HEK293 (cell line): ENCODE results near the gene SYCP2.

Experiments used
- EGR2 ChIP-seq: fragments of 450-650 bp; formaldehyde crosslinking; IDR thresholded peaks from 2 replicates; pipeline ENCODE4 v1.5.1; 2016; ENCODE audit warnings: low read depth, missing biosample characterization, missing genetic modification characterization
- GLI2 ChIP-seq: fragments of 450-650 bp; formaldehyde crosslinking; IDR thresholded peaks from 2 replicates; pipeline ENCODE4; 2017; ENCODE audit warnings: missing biosample characterization, missing genetic modification characterization, low read depth, borderline replicate concordance
- GLIS2 ChIP-seq: fragments of 450-650 bp; formaldehyde crosslinking; IDR thresholded peaks from 2 replicates; pipeline ENCODE4 v1.5.1; 2016; ENCODE audit warnings: missing biosample characterization, missing genetic modification characterization
- INSM2 ChIP-seq: fragments of 450-650 bp; formaldehyde crosslinking; IDR thresholded peaks from 2 replicates; pipeline ENCODE4 v1.5.1; 2016; ENCODE audit warnings: missing biosample characterization, missing genetic modification characterization
- KLF10 ChIP-seq: fragments of 450-650 bp; IDR thresholded peaks from 2 replicates; pipeline ENCODE4 v1.5.1; 2018; ENCODE audit warnings: missing biosample characterization, mild to moderate bottlenecking, missing genetic modification characterization
- KLF16 ChIP-seq: fragments of 450-650 bp; formaldehyde crosslinking; IDR thresholded peaks from 2 replicates; pipeline ENCODE4 v1.5.1; 2017; ENCODE audit warnings: missing biosample characterization, missing genetic modification characterization
- KLF17 ChIP-seq: fragments of 450-650 bp; formaldehyde crosslinking; IDR thresholded peaks from 2 replicates; pipeline ENCODE4 v1.5.1; 2016; ENCODE audit warnings: missing biosample characterization, missing genetic modification characterization
- MZF1 ChIP-seq: fragments of 450-650 bp; formaldehyde crosslinking; IDR thresholded peaks from 2 replicates; pipeline ENCODE4 v1.5.1; 2017; ENCODE audit warnings: missing biosample characterization, missing genetic modification characterization, borderline replicate concordance
- OSR2 ChIP-seq: fragments of 450-650 bp; formaldehyde crosslinking; IDR thresholded peaks from 2 replicates; pipeline ENCODE4 v1.5.1; 2016; ENCODE audit warnings: missing biosample characterization, missing genetic modification characterization
- PRDM4 ChIP-seq: fragments of 450-650 bp; formaldehyde crosslinking; IDR thresholded peaks from 2 replicates; pipeline ENCODE4 v1.5.1; 2017; ENCODE audit warnings: missing biosample characterization, missing genetic modification characterization
- SALL2 ChIP-seq: fragments of 450-650 bp; formaldehyde crosslinking; IDR thresholded peaks from 2 replicates; pipeline ENCODE4 v1.5.0; 2017; ENCODE audit warnings: missing biosample characterization, mild to moderate bottlenecking, missing genetic modification characterization, borderline replicate concordance
- SP7 ChIP-seq: fragments of 450-650 bp; formaldehyde crosslinking; IDR thresholded peaks from 2 replicates; pipeline ENCODE4 v1.5.1; 2016; ENCODE audit warnings: missing biosample characterization, missing genetic modification characterization
- WT1 ChIP-seq: fragments of 450-650 bp; formaldehyde crosslinking; IDR thresholded peaks from 2 replicates; pipeline ENCODE4 v1.5.1; 2016; ENCODE audit warnings: missing biosample characterization, missing genetic modification characterization
- ZBTB8A ChIP-seq: fragments of 450-650 bp; formaldehyde crosslinking; IDR thresholded peaks from 2 replicates; pipeline ENCODE4 v1.5.1; 2016; ENCODE audit warnings: missing biosample characterization, missing genetic modification characterization
- ZFHX2 ChIP-seq: fragments of 450-650 bp; formaldehyde crosslinking; conservative IDR thresholded peaks from 2 replicates; pipeline ENCODE4 v1.5.1; 2016; ENCODE audit warnings: missing biosample characterization, missing genetic modification characterization
- ZIC2 ChIP-seq: fragments of 450-650 bp; formaldehyde crosslinking; IDR thresholded peaks from 2 replicates; pipeline ENCODE4 v1.5.1; 2016; ENCODE audit warnings: missing biosample characterization, missing genetic modification characterization
- ZNF211 ChIP-seq: fragments of 450-650 bp; formaldehyde crosslinking; IDR thresholded peaks from 2 replicates; pipeline ENCODE4 v1.5.1; 2016; ENCODE audit warnings: low read depth, missing biosample characterization, missing genetic modification characterization
- ZNF341 ChIP-seq: fragments of 450-650 bp; formaldehyde crosslinking; IDR thresholded peaks from 2 replicates; pipeline ENCODE4; 2016; ENCODE audit warnings: low read depth, missing biosample characterization, missing genetic modification characterization
- ZNF366 ChIP-seq: fragments of 450-650 bp; formaldehyde crosslinking; conservative IDR thresholded peaks from 2 replicates; pipeline ENCODE4 v1.5.1; 2016; ENCODE audit warnings: missing biosample characterization, missing genetic modification characterization
- ZNF549 ChIP-seq: fragments of 450-650 bp; IDR thresholded peaks from 2 replicates; pipeline ENCODE4 v1.5.1; 2018; ENCODE audit warnings: missing biosample characterization, missing genetic modification characterization, mild to moderate bottlenecking, inconsistent platforms, moderate library complexity
- ZNF555 ChIP-seq: fragments of 450-650 bp; formaldehyde crosslinking; conservative IDR thresholded peaks from 2 replicates; pipeline ENCODE4 v1.5.1; 2017; ENCODE audit warnings: missing biosample characterization, mild to moderate bottlenecking, missing genetic modification characterization, inconsistent platforms
- ZSCAN30 ChIP-seq: fragments of 450-650 bp; IDR thresholded peaks from 2 replicates; pipeline ENCODE4 v1.5.1; 2018; ENCODE audit warnings: missing biosample characterization, mild to moderate bottlenecking, missing genetic modification characterization, moderate library complexity
- ZXDB ChIP-seq: fragments of 450-650 bp; formaldehyde crosslinking; IDR thresholded peaks from 2 replicates; pipeline ENCODE4 v1.5.1; 2016; ENCODE audit warnings: missing biosample characterization, missing genetic modification characterization
- TF ChIP-seq, protein P1 (sequence below): fragments of 450-650 bp; formaldehyde crosslinking; IDR thresholded peaks from 2 replicates; pipeline ENCODE4 v1.5.1; 2016; ENCODE audit warnings: missing biosample characterization, missing genetic modification characterization
- TF ChIP-seq, protein P2 (sequence below): fragments of 450-650 bp; formaldehyde crosslinking; conservative IDR thresholded peaks from 2 replicates; pipeline ENCODE4 v1.5.1; 2016; ENCODE audit warnings: low read depth, missing biosample characterization, missing genetic modification characterization

SYCP2 gene

DNA sequence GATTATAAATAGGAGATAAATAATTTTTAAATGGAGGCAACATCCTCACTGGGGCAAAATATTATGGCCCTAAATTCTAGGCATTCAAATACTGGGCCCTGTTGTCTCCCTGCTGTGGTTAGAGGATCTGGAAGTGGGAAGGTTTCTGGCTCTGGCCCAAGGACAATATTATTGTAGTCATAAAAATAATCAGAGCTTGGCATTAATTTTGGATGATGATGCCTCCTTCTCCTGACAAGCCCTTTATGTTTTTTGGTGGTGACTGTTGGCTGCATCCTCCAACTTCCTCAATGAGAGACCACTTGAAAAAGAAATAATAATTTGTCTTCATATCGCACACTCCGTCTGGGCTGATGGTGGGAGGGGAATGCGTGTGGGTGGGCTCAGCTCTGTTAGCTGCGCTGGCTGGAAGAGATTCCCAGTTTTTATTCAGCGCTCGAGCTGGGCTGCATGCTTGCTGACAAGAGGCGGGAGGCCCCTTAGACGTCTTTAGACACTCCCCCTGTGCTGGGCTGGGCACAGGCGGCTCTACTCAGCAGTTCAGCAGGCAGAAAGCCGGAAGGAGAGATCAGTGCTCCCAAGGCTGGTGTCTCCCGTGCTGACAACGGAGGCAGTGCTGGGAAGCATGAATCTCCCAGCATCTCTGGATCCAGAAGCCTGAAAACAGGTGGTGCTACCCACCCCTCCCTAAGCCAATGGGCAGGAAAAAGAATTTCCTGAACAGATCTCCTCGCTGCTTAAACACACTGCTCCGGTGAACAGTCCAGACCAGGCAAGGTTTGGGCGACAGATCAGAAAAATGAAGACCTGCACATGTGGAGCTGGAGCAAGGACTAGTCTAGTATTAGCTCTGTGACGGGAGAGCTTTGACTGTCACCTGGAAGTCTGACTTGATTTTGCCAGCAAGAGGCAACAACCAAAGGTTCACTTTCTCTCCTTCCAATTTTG lies 97.7 kb downstream of the SYCP2 start (continued):
- peak; percentile 55 for TF ChIP-seq PRDM4
- TF ChIP-seq ZNF549 = no peak
- TF ChIP-seq, protein P1, sequence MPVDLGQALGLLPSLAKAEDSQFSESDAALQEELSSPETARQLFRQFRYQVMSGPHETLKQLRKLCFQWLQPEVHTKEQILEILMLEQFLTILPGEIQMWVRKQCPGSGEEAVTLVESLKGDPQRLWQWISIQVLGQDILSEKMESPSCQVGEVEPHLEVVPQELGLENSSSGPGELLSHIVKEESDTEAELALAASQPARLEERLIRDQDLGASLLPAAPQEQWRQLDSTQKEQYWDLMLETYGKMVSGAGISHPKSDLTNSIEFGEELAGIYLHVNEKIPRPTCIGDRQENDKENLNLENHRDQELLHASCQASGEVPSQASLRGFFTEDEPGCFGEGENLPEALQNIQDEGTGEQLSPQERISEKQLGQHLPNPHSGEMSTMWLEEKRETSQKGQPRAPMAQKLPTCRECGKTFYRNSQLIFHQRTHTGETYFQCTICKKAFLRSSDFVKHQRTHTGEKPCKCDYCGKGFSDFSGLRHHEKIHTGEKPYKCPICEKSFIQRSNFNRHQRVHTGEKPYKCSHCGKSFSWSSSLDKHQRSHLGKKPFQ = 0 out of 2 replicates have a peak, but pooled peaks have one; percentile 6
- peak; percentile 89 for TF ChIP-seq EGR2 (tag by site-specific recombination)
- peak; percentile 53 for TF ChIP-seq GLIS2 (tag by site-specific recombination)
- TF ChIP-seq ZFHX2 = peak; percentile 95
- peak; percentile 76 for TF ChIP-seq ZNF366
- no peak for TF ChIP-seq SALL2 (tag by site-specific recombination)
- TF ChIP-seq, protein P2, sequence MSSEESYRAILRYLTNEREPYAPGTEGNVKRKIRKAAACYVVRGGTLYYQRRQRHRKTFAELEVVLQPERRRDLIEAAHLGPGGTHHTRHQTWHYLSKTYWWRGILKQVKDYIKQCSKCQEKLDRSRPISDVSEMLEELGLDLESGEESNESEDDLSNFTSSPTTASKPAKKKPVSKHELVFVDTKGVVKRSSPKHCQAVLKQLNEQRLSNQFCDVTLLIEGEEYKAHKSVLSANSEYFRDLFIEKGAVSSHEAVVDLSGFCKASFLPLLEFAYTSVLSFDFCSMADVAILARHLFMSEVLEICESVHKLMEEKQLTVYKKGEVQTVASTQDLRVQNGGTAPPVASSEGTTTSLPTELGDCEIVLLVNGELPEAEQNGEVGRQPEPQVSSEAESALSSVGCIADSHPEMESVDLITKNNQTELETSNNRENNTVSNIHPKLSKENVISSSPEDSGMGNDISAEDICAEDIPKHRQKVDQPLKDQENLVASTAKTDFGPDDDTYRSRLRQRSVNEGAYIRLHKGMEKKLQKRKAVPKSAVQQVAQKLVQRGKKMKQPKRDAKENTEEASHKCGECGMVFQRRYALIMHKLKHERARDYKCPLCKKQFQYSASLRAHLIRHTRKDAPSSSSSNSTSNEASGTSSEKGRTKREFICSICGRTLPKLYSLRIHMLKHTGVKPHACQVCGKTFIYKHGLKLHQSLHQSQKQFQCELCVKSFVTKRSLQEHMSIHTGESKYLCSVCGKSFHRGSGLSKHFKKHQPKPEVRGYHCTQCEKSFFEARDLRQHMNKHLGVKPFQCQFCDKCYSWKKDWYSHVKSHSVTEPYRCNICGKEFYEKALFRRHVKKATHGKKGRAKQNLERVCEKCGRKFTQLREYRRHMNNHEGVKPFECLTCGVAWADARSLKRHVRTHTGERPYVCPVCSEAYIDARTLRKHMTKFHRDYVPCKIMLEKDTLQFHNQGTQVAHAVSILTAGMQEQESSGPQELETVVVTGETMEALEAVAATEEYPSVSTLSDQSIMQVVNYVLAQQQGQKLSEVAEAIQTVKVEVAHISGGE (tag by site-specific recombination) = peak; percentile 41; the same call in 1 of the 2 replicates
- peak; percentile 88 for TF ChIP-seq ZBTB8A
- peak; percentile 76 for TF ChIP-seq KLF10
- no peak for TF ChIP-seq ZNF555 (tag by site-specific recombination)
- TF ChIP-seq GLI2 (tag by site-specific recombination) = peak; percentile 65; the same call in 1 of the 2 replicates
- TF ChIP-seq OSR2 (tag by site-specific recombination) = peak; percentile 33; the same call in 1 of the 2 replicates
- peak; percentile 76 for TF ChIP-seq ZNF341
- TF ChIP-seq ZIC2 (tag by site-specific recombination) = peak; percentile 46; the same call in 1 of the 2 replicates
- peak; percentile 84 for TF ChIP-seq WT1 (tag by site-specific recombination)
- TF ChIP-seq ZXDB (tag by site-specific recombination) = peak; percentile 69
- TF ChIP-seq KLF16 (tag by site-specific recombination) = 0 out of 2 replicates have a peak, but pooled peaks have one; percentile 35
- TF ChIP-seq ZNF211 (tag by site-specific recombination) = no peak
- TF ChIP-seq KLF17 (tag by site-specific recombination) = peak; percentile 70
- peak; percentile 88; the same call in 1 of the 2 replicates for TF ChIP-seq SP7 (tag by site-specific recombination)
- peak; percentile 86 for TF ChIP-seq ZSCAN30
- TF ChIP-seq MZF1 (tag by site-specific recombination) = peak; percentile 9; the same call in 1 of the 2 replicates
- TF ChIP-seq INSM2 (tag by site-specific recombination) = no peak
